Fibroblast of lung (primary cell): ENCODE measurements around the gene FAM193A. TPM values are rescaled to one million over a fixed set of nuclear protein-coding genes. Genes with fewer than 3 reads are reported as not detected.

ENCODE experiments used
- DNase-seq, 2 donors: peaks; one replicate each; pipeline versions ENCODE4 v3.0.0 to v3.0.0-alpha.2; 2010; ENCODE audit warnings: low read depth in 2 of 2
- H2AFZ ChIP-seq: 2 replicates; pipeline ENCODE4 v1.5.1; 2012; ENCODE audit warnings: low read length, control low read depth, inconsistent platforms
- H3K27ac ChIP-seq: 2 replicates; pipeline ENCODE4 v1.5.1; 2011; ENCODE audit warnings: low read length, control low read depth; ENCODE audit not compliant: insufficient read depth
- H3K27me3 ChIP-seq: 2 replicates; pipeline ENCODE4 v1.5.1; 2011; ENCODE audit warnings: mild to moderate bottlenecking, low read length; ENCODE audit not compliant: control insufficient read depth, insufficient read depth
- H3K36me3 ChIP-seq: 2 replicates; pipeline ENCODE4 v1.5.1; 2011; ENCODE audit warnings: low read length; ENCODE audit not compliant: control insufficient read depth, insufficient read depth
- H3K4me1 ChIP-seq: 2 replicates; pipeline ENCODE4 v1.5.1; 2011; ENCODE audit warnings: low read length; ENCODE audit not compliant: control insufficient read depth, insufficient read depth; ENCODE audit errors: extremely low read depth
- H3K4me2 ChIP-seq: 2 replicates; pipeline ENCODE4 v1.5.1; 2011; ENCODE audit warnings: low read length, control low read depth; ENCODE audit not compliant: insufficient read depth; ENCODE audit errors: extremely low read depth
- H3K4me3 ChIP-seq, 4 experiments: fragments of 200-600 bp in 1 of 4; sonication (generic) in 1 of 4; replicated peaks in 1 of 4; 2 replicates each; pipeline ENCODE4 v1.5.1; 2011 to 2016; ENCODE audit warnings: low read length in 4 of 4, low read depth in 3 of 4, mild to moderate bottlenecking in 3 of 4, control low read depth in 2 of 4, inconsistent platforms in 1 of 4, mixed read lengths in 1 of 4; ENCODE audit not compliant: insufficient read depth in 1 of 4; ENCODE audit errors: control extremely low read depth in 1 of 4
- H3K79me2 ChIP-seq: 2 replicates; pipeline ENCODE4 v1.5.1; 2012; ENCODE audit warnings: mild to moderate bottlenecking, low read length, inconsistent platforms; ENCODE audit not compliant: control insufficient read depth, insufficient read depth
- H3K9ac ChIP-seq: 2 replicates; pipeline ENCODE4 v1.5.1; 2011; ENCODE audit warnings: mild to moderate bottlenecking, low read length, control low read depth; ENCODE audit not compliant: insufficient read depth
- H3K9me3 ChIP-seq: 2 replicates; pipeline ENCODE4 v1.5.1; 2012; ENCODE audit warnings: low read depth, low read length; ENCODE audit not compliant: control insufficient read depth, insufficient read depth
- H4K20me1 ChIP-seq: 2 replicates; pipeline ENCODE4 v1.5.1; 2011; ENCODE audit warnings: low read length; ENCODE audit not compliant: control insufficient read depth, insufficient read depth; ENCODE audit errors: extremely low read depth
- EZH2 ChIP-seq: IDR thresholded peaks from 2 replicates; pipeline ENCODE4 v1.5.1; 2012; ENCODE audit warnings: low read length, control low read depth, mild to moderate bottlenecking; ENCODE audit errors: missing control alignments
- polyA plus RNA-seq, 2 donors: library from polyadenylated mRNA; depleted of rRNA in 1 of 2; stranded (reverse) in 1 of 2; unstranded in 1 of 2; fragments of >200 nt; gene quantifications; 2 replicates each; pipeline ENCODE4 v1.2.1, GENCODE V29; 2011 to 2012; ENCODE audit warnings: missing spikeins in 1 of 2
- total RNA-seq: library from RNA; depleted of rRNA; stranded (reverse); fragments of >200 nt; gene quantifications from 2 replicates; pipeline ENCODE4 v1.2.1, GENCODE V29; 2014
- TF ChIP-seq, protein P1 (sequence below), 2 donors: IDR thresholded peaks in 1 of 2; conservative IDR thresholded peaks in 1 of 2; 1 replicate in 1 of 2; 2 replicates in 1 of 2; pipeline ENCODE4 v1.5.1; 2011 to 2012; ENCODE audit warnings: low read length in 2 of 2, control low read depth in 1 of 2, inconsistent platforms in 1 of 2, low read depth in 1 of 2, mild to moderate bottlenecking in 1 of 2

FAM193A gene
- total and polyA plus RNA-seq, 2 donors (not counting 1 experiment from before 2014, with no cell fraction given) = 5.6 to 10.9 TPM

DNA sequence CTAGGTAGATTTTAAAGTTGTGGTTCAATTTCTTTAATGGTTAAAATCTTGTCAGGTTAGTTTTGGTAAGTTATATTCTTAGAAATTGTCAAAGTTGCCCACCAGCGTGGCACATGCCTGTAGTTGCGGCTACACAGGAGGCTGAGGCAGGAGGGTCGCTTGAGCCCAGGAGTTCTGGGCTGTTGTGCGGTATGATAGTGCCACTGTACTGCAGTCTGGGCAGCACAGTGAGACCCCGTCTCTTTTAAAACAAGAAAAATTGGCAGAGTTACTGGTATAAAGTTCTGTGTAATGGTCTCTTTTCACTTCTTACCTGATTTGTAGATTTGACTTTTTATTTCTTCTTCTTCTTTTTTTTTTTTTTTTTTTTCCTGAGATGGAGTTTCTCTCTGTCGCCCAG, 64.4 kb downstream of the FAM193A start:
- H3K4me2 ChIP-seq = no peak overlapping the region
- H3K27ac ChIP-seq = no peak overlapping the region
- H3K36me3 ChIP-seq = peaks cover 2% of the 10 kb centered on the region
- no peaks in the 10 kb centered on the region for H3K9me3 ChIP-seq
- H2AFZ ChIP-seq = no peak overlapping the region
- no peak for DNase-seq
- peaks cover 64% of the 10 kb centered on the region for H3K79me2 ChIP-seq
- no peak for TF ChIP-seq EZH2
- TF ChIP-seq, protein P1, sequence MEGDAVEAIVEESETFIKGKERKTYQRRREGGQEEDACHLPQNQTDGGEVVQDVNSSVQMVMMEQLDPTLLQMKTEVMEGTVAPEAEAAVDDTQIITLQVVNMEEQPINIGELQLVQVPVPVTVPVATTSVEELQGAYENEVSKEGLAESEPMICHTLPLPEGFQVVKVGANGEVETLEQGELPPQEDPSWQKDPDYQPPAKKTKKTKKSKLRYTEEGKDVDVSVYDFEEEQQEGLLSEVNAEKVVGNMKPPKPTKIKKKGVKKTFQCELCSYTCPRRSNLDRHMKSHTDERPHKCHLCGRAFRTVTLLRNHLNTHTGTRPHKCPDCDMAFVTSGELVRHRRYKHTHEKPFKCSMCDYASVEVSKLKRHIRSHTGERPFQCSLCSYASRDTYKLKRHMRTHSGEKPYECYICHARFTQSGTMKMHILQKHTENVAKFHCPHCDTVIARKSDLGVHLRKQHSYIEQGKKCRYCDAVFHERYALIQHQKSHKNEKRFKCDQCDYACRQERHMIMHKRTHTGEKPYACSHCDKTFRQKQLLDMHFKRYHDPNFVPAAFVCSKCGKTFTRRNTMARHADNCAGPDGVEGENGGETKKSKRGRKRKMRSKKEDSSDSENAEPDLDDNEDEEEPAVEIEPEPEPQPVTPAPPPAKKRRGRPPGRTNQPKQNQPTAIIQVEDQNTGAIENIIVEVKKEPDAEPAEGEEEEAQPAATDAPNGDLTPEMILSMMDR (conservative IDR thresholded peaks at IDR 0.05 in 1 of 2, IDR thresholded peaks at IDR 0.05 in 1 of 2; ENCODE audit: low read depth in 1 of 2, low read length in 2 of 2) = no peak
- no peaks in the 10 kb centered on the region for H3K27me3 ChIP-seq
- peaks cover 1% of the 10 kb centered on the region for H4K20me1 ChIP-seq
- no peak overlapping the region for H3K4me3 ChIP-seq
- peaks cover 8% of the 10 kb centered on the region for H3K4me1 ChIP-seq
- H3K9ac ChIP-seq = no peak overlapping the region

DNA sequence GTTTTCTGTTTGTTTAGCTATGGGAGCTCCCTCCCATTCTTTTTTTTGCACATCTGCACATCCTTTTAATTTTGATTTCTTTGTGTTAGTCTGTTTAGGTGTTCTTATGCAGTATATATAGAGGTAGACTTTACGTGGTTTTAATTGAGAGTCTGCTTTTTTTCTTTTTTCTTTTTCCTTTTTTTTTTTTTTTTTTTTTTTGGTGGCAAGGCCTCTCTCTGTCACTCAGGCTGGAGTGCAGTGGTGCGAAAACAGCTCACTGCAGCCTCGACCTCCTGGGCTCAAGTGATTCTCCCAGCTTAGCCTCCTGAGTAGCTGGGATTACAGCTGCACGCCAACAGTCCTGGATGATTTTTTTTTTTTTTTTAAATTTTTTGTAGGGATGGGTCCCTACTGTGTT, 68.2 kb downstream of the FAM193A start:
- Histone ChIP-seq H3K4me2 (no peak overlapping the region), H3K79me2 (peaks cover 70% of the 10 kb centered on the region), H3K36me3 (no peaks in the 10 kb centered on the region), H3K4me1 (no peaks in the 10 kb centered on the region), H3K4me3 (no peak overlapping the region), H3K27ac (no peak overlapping the region), H4K20me1 (peaks cover 1% of the 10 kb centered on the region), H3K27me3 (no peaks in the 10 kb centered on the region), H3K9me3 (no peaks in the 10 kb centered on the region), H2AFZ (no peak overlapping the region), H3K9ac (no peak overlapping the region)
- TF ChIP-seq, protein P1 (conservative IDR thresholded peaks at IDR 0.05 in 1 of 2, IDR thresholded peaks at IDR 0.05 in 1 of 2; ENCODE audit: low read depth in 1 of 2, low read length in 2 of 2) = no peak
- TF ChIP-seq EZH2 = no peak
- DNase-seq = no peak

DNA sequence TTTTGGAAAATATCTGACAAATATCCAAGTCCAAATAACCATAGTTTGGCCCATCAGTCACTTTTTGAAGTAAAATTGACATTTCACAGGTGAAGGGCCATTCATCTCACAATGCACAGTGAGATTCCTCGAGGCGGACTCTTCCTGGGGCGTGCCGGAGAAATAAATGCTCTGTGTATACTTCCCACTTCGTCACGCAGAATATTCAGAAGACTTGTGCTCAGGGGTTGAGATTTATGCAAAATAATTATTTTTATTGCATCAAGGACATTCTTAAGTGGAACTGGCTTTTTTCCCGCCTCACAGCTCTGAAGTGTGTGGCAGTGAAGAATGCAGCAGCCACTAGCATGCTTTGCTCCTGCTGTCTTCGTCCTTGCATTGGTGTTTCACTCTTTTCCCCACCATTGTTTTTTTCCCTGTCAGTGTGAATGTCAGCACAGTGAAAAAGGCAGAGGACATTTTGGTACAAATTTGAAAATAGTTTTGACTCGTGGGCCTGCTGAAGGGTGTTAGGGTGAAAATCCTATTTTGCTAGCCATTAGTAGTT, 70.6 kb downstream of the FAM193A start:
- H4K20me1 ChIP-seq = peaks cover 1% of the 10 kb centered on the region
- no peaks in the 10 kb centered on the region for H3K4me1 ChIP-seq
- no peaks in the 10 kb centered on the region for H3K36me3 ChIP-seq
- H3K4me3 ChIP-seq = no peak overlapping the region
- no peaks in the 10 kb centered on the region for H3K27me3 ChIP-seq
- no peak for DNase-seq
- H3K4me2 ChIP-seq = no peak overlapping the region
- peaks cover 71% of the 10 kb centered on the region for H3K79me2 ChIP-seq
- TF ChIP-seq EZH2 = no peak
- TF ChIP-seq, protein P1 (conservative IDR thresholded peaks at IDR 0.05 in 1 of 2, IDR thresholded peaks at IDR 0.05 in 1 of 2; ENCODE audit: low read depth in 1 of 2, low read length in 2 of 2) = no peak
- no peaks in the 10 kb centered on the region for H3K9me3 ChIP-seq
- no peak overlapping the region for H3K9ac ChIP-seq
- H3K27ac ChIP-seq = no peak overlapping the region
- H2AFZ ChIP-seq = no peak overlapping the region
